Measurements from ENCODE around the gene A3GALT2. TPM values are rescaled to one million over a fixed set of nuclear protein-coding genes. Genes with fewer than 3 reads are reported as not detected.

The A3GALT2 gene
- total RNA-seq, 1 experiment from 2014 or later: not detected

GRCh38 chr1:33273406-33273805 is 47.5 kb downstream of the A3GALT2 start (continued):
- TF ChIP-seq ATF2 (CRISPR knock-in tag; IDR thresholded peaks at IDR 0.05; ENCODE audit: borderline replicate concordance, low read depth) (no peak), ZNF281 (CRISPR knock-in tag; IDR thresholded peaks at IDR 0.05) (no peak), ATF1 (CRISPR knock-in tag; IDR thresholded peaks at IDR 0.05) (no peak), ATF3 (CRISPR knock-in tag; conservative IDR thresholded peaks at IDR 0.05) (no peak), NR1H2 (CRISPR knock-in tag; IDR thresholded peaks at IDR 0.05) (no peak)

- H3K4me1 Mint-ChIP-seq: peaks cover 26% of the 10 kb centered on the region
- no peak overlapping the region for H3K4me3 Mint-ChIP-seq
- ChIA-PET CTCF (interaction anchor here (1.2 kb wide), 1 partner anchor 135 kb away, joined by 3 read pairs; no protein-coding TSS in a partner anchor), POLR2A (no interaction called here)
- TF ChIP-seq MXD4 (CRISPR knock-in tag; IDR thresholded peaks at IDR 0.05; ENCODE audit: borderline replicate concordance) (no peak), RORB (CRISPR knock-in tag; IDR thresholded peaks at IDR 0.05) (no peak), ETV6 (CRISPR knock-in tag; IDR thresholded peaks at IDR 0.05) (no peak), ZNF232 (CRISPR knock-in tag; IDR thresholded peaks at IDR 0.05) (no peak)
- TF ChIP-seq, protein P1, sequence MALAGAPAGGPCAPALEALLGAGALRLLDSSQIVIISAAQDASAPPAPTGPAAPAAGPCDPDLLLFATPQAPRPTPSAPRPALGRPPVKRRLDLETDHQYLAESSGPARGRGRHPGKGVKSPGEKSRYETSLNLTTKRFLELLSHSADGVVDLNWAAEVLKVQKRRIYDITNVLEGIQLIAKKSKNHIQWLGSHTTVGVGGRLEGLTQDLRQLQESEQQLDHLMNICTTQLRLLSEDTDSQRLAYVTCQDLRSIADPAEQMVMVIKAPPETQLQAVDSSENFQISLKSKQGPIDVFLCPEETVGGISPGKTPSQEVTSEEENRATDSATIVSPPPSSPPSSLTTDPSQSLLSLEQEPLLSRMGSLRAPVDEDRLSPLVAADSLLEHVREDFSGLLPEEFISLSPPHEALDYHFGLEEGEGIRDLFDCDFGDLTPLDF (CRISPR knock-in tag; IDR thresholded peaks at IDR 0.05): no peak
- H3K36me3 Mint-ChIP-seq: peaks cover 7% of the 10 kb centered on the region
- ATAC-seq (no peak), DNase-seq (ENCODE audit: low spot score) (no peak)
- no peaks in the 10 kb centered on the region for H3K9me3 Mint-ChIP-seq
- H3K27me3 Mint-ChIP-seq (ENCODE audit: low read depth): no peaks in the 10 kb centered on the region
- peak overlapping the region; percentile 1; the same call in 1 of the 2 replicates for H3K27ac Mint-ChIP-seq
Measured at GRCh38 chr1:33272930-33273329, 48.0 kb downstream of the A3GALT2 start.

DNA sequence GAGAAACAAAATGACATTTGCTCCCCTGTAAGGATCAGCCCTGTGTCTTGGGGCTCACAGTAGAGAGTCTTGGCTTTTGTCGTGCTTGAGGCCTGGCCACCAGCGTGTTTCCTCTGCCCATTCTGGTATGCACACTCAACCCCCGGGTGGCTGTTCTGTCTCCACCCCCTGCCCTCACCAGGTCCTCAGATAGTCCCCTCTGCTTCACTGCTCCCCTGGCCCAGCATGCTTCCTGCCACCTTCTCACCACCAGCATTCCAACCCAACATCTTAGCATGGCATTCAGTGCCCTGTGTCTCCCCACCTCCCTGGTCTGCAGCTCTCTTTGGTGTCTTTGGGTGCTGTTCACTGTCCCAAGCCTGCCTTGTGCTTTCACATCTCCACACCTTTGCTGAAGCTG is 48.4 kb downstream of the A3GALT2 start:
- Mint-ChIP-seq H3K9me3 (no peaks in the 10 kb centered on the region), H3K4me3 (no peak overlapping the region), H3K4me1 (peaks cover 30% of the 10 kb centered on the region), H3K27me3 (ENCODE audit: low read depth) (no peaks in the 10 kb centered on the region), H3K27ac (peak overlapping the region; percentile 1; the same call in 1 of the 2 replicates), H3K36me3 (peaks cover 7% of the 10 kb centered on the region)
- CTCF ChIA-PET: interaction anchor here (1.5 kb wide), 1 partner anchor 23 kb away, joined by 7 read pairs; no protein-coding TSS in a partner anchor
- no peak for ATAC-seq
- DNase-seq (ENCODE audit: low spot score): no peak
- POLR2A ChIA-PET: no interaction called here
- TF ChIP-seq STAT6 (CRISPR knock-in tag; conservative IDR thresholded peaks at IDR 0.05; ENCODE audit: low read depth) (no peak), ZNF121 (CRISPR knock-in tag; IDR thresholded peaks at IDR 0.05) (no peak), KAT7 (CRISPR knock-in tag; IDR thresholded peaks at IDR 0.05; ENCODE audit: borderline replicate concordance) (no peak), RELA (CRISPR knock-in tag; IDR thresholded peaks at IDR 0.05; ENCODE audit: borderline replicate concordance) (no peak), TEAD1 (CRISPR knock-in tag; IDR thresholded peaks at IDR 0.05) (no peak), NFYB (CRISPR knock-in tag; conservative IDR thresholded peaks at IDR 0.05; ENCODE audit: low read depth) (no peak), ZBTB21 (CRISPR knock-in tag; IDR thresholded peaks at IDR 0.05; ENCODE audit: borderline replicate concordance) (no peak), GTF2I (CRISPR knock-in tag; conservative IDR thresholded peaks at IDR 0.05) (no peak), ZNF671 (CRISPR knock-in tag; IDR thresholded peaks at IDR 0.05) (no peak), ZNF219 (CRISPR knock-in tag; IDR thresholded peaks at IDR 0.05; ENCODE audit: borderline replicate concordance) (no peak), CTCF (IDR thresholded peaks at IDR 0.05) (no peak)
- TF ChIP-seq, protein P2, sequence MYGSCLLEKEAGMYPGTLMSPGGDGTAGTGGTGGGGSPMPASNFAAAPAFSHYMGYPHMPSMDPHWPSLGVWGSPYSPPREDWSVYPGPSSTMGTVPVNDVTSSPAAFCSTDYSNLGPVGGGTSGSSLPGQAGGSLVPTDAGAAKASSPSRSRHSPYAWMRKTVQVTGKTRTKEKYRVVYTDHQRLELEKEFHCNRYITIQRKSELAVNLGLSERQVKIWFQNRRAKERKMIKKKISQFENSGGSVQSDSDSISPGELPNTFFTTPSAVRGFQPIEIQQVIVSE (CRISPR knock-in tag; IDR thresholded peaks at IDR 0.05; ENCODE audit: borderline replicate concordance): no peak

All from WTC11 (cell line).